LHCN-M2 (cell line): ENCODE results near the gene DCTN5. TPM values are rescaled to one million over a fixed set of nuclear protein-coding genes. Genes with fewer than 3 reads are reported as not detected.

Experiments used
- DNase-seq: peaks from one replicate; pipeline ENCODE4 v3.0.0-alpha.2; 2012; ENCODE audit warnings: low read depth
- total RNA-seq: library from RNA; depleted of rRNA; stranded (reverse); fragments of >200 nt; gene quantifications from 2 replicates; pipeline ENCODE4 v1.2.3, GENCODE V29; 2014

DCTN5 gene
- total RNA-seq, 1 experiment from 2014 or later: 68.8 TPM

GRCh38 chr16:23663918-23664317 is 22.7 kb downstream of the DCTN5 start:
- no peak for DNase-seq

GRCh38 chr16:23666571-23667354 is 25.5 kb downstream of the DCTN5 start:
- no peak for DNase-seq

GRCh38 chr16:23667355-23667659 is 26.0 kb downstream of the DCTN5 start:
- DNase-seq: no peak

GRCh38 chr16:23668225-23668624 is 27.0 kb downstream of the DCTN5 start:
- no peak for DNase-seq

- no peak for DNase-seq
These were observed 27.6 kb downstream of the DCTN5 start for GRCh38 chr16:23668873-23669272.

GRCh38 chr16:23670137-23670776 is 29.0 kb downstream of the DCTN5 start:
- DNase-seq: peak; percentile 90

- DNase-seq: no peak
These were observed 32.8 kb downstream of the DCTN5 start for GRCh38 chr16:23673971-23674614.

GRCh38 chr16:23676924-23677480 is 35.7 kb downstream of the DCTN5 start:
- DNase-seq: peak; percentile 48

GRCh38 chr16:23678430-23679273 is 37.4 kb downstream of the DCTN5 start, which contains the start of gene PLK1:
TSS of gene PLK1 (plus strand) at chr16:23678889. CDS start at chr16:23678933, 44 bp downstream.
- peak; percentile 91 for DNase-seq

- DNase-seq: peak; percentile 61
These were observed 38.2 kb downstream of the DCTN5 start for GRCh38 chr16:23679274-23679985.

- no peak for DNase-seq
These were observed 38.7 kb downstream of the DCTN5 start for GRCh38 chr16:23679986-23680336.

- no peak for DNase-seq
These were observed 40.9 kb downstream of the DCTN5 start for GRCh38 chr16:23682181-23682580.

- DNase-seq: no peak
These were observed 42.2 kb downstream of the DCTN5 start for GRCh38 chr16:23683487-23683886.

GRCh38 chr16:23687034-23687808 is 46.0 kb downstream of the DCTN5 start:
- no peak for DNase-seq

GRCh38 chr16:23689442-23690187 is 48.3 kb downstream of the DCTN5 start:
- no peak for DNase-seq

- no peak for DNase-seq
These were observed 49.7 kb downstream of the DCTN5 start for GRCh38 chr16:23690771-23691482.

GRCh38 chr16:23691483-23692189 is 50.4 kb downstream of the DCTN5 start:
- peak; percentile 79 for DNase-seq
